Activated B cell treated with CpG ODN at 0.5 μM for 24 hours (primary cell): ENCODE results near the gene FASTK. TPM values are rescaled to one million over a fixed set of nuclear protein-coding genes. Genes with fewer than 3 reads are reported as not detected.

ENCODE experiments used
- ATAC-seq: fragments of 200-7000 bp; cut with Tn5 transposase; one replicate; pipeline ENCODE4 v1.10.0; 2021; ENCODE audit warnings: low read depth, mild to moderate bottlenecking, moderate library complexity
- CTCF ChIA-PET: fragments of 350-600 bp; sonication (Branson Sonifier 250); formaldehyde crosslinking; loops from one replicate; lab custom pipeline; 2021; ENCODE audit warnings: antibody characterized with exemption; lab: Charles Lee
- POLR2A ChIA-PET: fragments of 350-600 bp; sonication (Branson Sonifier 250); formaldehyde crosslinking; loops from one replicate; lab custom pipeline; 2021; ENCODE audit warnings: antibody characterized with exemption; lab: Charles Lee
- DNase-seq: peaks from one replicate; pipeline ENCODE4 v3.0.0; 2022
- H3K27ac Mint-ChIP-seq: one replicate; pipeline ENCODE4 v1.8.0; 2020; ENCODE audit warnings: mixed read lengths
- H3K27me3 Mint-ChIP-seq: one replicate; pipeline ENCODE4 v1.8.0; 2021; ENCODE audit warnings: mixed read lengths
- H3K36me3 Mint-ChIP-seq: one replicate; pipeline ENCODE4 v1.8.0; 2021; ENCODE audit warnings: low read depth, mixed read lengths
- H3K4me1 Mint-ChIP-seq: one replicate; pipeline ENCODE4 v1.8.0; 2021; ENCODE audit warnings: mixed read lengths
- H3K4me3 Mint-ChIP-seq: one replicate; pipeline ENCODE4 v1.8.0; 2020; ENCODE audit warnings: mild to moderate bottlenecking, mixed read lengths
- H3K9me3 Mint-ChIP-seq: one replicate; pipeline ENCODE4 v1.8.0; 2020; ENCODE audit warnings: mixed read lengths
- CTCF ChIP-seq: fragments of 200-600 bp; IDR thresholded peaks from one replicate; pipeline ENCODE4 v1.8.0; 2022; ENCODE audit warnings: antibody characterized with exemption, mild to moderate bottlenecking
- intact Hi-C: fragments of 100-400 bp; cut with micrococcal nuclease; formaldehyde crosslinking; loops from one replicate; pipeline ENCODE4 v1.15.1; 2024
- total RNA-seq: library from RNA; stranded (reverse); gene quantifications from 2 replicates; pipeline ENCODE4 v1.2.3, GENCODE V29; 2022

FASTK gene
- total RNA-seq, 1 donor from 2014 or later = 103 TPM

GRCh38 chr7:151068069-151068773, 12.4 kb downstream of the FASTK start:
- Mint-ChIP-seq H3K9me3 (no peaks in the 10 kb centered on the region), H3K36me3 (peaks cover 63% of the 10 kb centered on the region), H3K27me3 (no peaks in the 10 kb centered on the region), H3K27ac (no peak overlapping the region), H3K4me1 (no peaks in the 10 kb centered on the region), H3K4me3 (no peak overlapping the region)
- no peak for DNase-seq
- no peak for ATAC-seq
- ChIA-PET POLR2A (interaction anchor here (1.4 kb wide), 1 partner anchor 40 kb away, joined by 3 read pairs; the partner anchor contains the start of gene ABCB8), CTCF (no interaction called here)
- TF ChIP-seq CTCF = no peak
- intact Hi-C loops = no loop called here

- Mint-ChIP-seq H3K27me3 (no peaks in the 10 kb centered on the region), H3K4me3 (no peak overlapping the region), H3K9me3 (no peaks in the 10 kb centered on the region), H3K36me3 (peaks cover 55% of the 10 kb centered on the region), H3K27ac (no peak overlapping the region), H3K4me1 (peaks cover 3% of the 10 kb centered on the region)
- ChIA-PET POLR2A (no interaction called here), CTCF (no interaction called here)
- intact Hi-C loops = no loop called here
- TF ChIP-seq CTCF = no peak
- ATAC-seq = no peak
- no peak for DNase-seq
Measured at GRCh38 chr7:151066273-151066974, 14.2 kb downstream of the FASTK start.

DNA sequence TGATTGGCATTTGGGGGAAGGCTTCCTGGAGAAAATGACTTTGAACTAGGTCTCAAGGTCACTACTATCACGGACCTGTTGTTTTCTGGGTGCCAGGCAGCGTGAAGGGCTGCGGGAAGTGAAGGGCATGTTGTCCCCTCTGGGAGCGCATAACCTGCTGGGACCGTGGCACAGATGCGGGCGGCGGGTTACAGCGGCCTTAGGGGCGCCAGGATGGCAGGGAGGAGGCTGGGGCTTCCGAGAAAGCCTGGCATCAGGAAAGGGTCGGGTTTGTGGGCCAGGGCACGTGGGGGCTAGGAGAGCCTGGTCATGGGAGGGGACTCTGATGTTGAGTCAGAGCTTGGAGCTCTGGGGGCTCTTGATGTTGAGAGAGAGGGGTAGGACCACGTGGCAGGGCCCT, 15.1 kb downstream of the FASTK start:
- Mint-ChIP-seq H3K36me3 (peaks cover 48% of the 10 kb centered on the region), H3K4me3 (no peak overlapping the region)

DNA sequence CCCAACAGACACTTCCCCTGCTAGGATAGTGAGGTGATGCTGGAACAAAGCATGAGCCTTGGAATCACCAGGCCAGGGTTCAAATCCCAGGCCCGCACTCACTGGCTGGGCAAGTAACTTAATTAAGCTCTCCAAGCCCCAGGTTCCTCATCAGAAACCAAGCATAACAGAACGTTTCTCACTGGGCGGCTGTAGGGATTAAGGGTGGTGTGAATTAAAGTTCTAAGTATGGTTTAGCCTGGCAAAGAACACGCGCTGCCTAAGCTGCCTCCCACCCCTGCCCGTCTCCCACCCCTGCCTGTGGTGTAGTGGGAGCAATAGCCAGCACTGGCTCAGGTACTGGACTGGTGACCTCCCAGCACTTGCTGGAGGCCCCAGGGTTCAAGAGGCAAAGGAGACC, 15.6 kb downstream of the FASTK start:
- Mint-ChIP-seq H3K27me3 (no peaks in the 10 kb centered on the region), H3K36me3 (peaks cover 42% of the 10 kb centered on the region), H3K4me1 (peaks cover 17% of the 10 kb centered on the region), H3K9me3 (no peaks in the 10 kb centered on the region), H3K4me3 (no peak overlapping the region), H3K27ac (no peak overlapping the region)
- no peak for TF ChIP-seq CTCF
- DNase-seq (no peak), ATAC-seq (no peak)
- POLR2A ChIA-PET = no interaction called here
- CTCF ChIA-PET = no interaction called here
- intact Hi-C loops = no loop called here

More for the DNA sequence above, 15.1 kb downstream of the FASTK start:
- ATAC-seq = no peak
- ChIA-PET POLR2A (no interaction called here), CTCF (no interaction called here)
- Mint-ChIP-seq H3K27me3 (no peaks in the 10 kb centered on the region), H3K4me1 (peaks cover 12% of the 10 kb centered on the region), H3K27ac (no peak overlapping the region), H3K9me3 (no peaks in the 10 kb centered on the region)
- intact Hi-C loops = no loop called here
- no peak for DNase-seq
- no peak for TF ChIP-seq CTCF

DNA sequence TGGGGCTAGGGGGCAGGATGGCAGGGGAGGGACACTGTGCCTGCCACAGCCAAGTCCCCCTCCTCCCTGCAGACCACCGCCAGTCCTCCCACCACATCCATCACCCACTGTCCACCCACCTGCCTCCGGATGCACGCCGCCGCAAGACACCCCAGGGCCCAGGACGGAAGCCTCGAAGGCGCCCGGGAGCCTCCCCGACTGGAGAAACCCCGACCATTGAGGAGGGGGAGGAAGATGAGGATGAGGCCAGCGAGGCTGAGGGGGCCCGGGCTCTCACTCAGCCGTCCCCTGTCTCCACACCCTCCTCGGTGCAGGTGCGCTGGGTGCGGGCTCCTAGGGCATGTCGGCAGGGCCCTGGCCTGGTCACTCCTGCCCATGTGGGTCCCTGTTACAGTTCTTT, 16.2 kb downstream of the FASTK start:
- Mint-ChIP-seq H3K36me3 (peaks cover 39% of the 10 kb centered on the region), H3K4me1 (peaks cover 18% of the 10 kb centered on the region), H3K27ac (no peak overlapping the region), H3K27me3 (no peaks in the 10 kb centered on the region), H3K4me3 (no peak overlapping the region), H3K9me3 (no peaks in the 10 kb centered on the region)
- TF ChIP-seq CTCF = no peak
- CTCF ChIA-PET = no interaction called here
- no peak for ATAC-seq
- POLR2A ChIA-PET = interaction anchor here (0.6 kb wide), 1 partner anchor 51 kb away, joined by 6 read pairs; no protein-coding TSS in a partner anchor
- no peak for DNase-seq
- intact Hi-C loops = no loop called here
